HG03139 (cell line): ENCODE measurements around the gene CHGA.

Experiments
- ATAC-seq: cut with Tn5 transposase; IDR thresholded peaks from one replicate; pipeline ENCODE4 v1.9.1; 2021; ENCODE audit not compliant: unreplicated experiment

Gene CHGA

DNA sequence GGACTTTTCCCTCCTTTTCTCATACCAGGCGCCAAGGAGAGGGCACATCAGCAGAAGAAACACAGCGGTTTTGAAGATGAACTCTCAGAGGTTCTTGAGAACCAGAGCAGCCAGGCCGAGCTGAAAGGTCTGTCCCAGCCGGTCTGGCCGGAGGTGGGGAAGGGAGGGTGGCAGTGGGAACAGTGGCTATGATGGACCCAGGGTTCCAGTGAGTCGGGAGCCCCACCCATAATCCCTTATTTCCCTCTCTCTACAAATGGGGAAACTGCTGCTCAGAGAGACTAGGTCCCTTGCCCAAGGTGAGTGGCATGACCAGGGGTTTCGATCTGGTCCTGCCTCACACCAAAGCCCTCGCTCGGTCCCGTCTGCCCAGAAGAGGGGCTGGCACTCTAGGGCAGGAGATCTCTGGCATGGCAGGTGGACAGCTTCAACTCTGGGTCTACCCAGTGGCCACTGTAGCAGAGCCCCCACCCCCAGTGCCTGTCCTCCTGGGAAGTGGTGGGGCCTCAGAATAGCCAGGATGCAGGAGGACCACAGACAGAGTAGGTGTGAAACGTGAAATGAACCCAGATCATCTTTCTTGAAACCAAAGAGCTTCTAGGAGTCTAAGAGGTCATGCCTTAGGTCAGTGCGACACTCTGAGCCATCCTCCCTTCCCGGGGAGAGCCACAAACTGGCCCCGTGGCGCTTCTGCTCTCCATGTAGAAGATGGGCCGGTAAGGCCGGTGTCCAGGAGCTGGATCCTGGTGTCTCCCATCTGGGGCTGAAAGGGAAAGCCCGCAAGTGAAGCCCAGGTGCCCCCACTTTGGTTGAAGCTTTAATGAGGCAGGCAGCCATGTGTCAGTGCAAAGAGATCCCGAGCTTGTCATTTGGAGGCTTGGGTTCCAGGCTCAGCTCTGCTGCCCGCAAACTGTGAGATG is 7.0 kb downstream of the CHGA start:
- ATAC-seq = no peak

DNA sequence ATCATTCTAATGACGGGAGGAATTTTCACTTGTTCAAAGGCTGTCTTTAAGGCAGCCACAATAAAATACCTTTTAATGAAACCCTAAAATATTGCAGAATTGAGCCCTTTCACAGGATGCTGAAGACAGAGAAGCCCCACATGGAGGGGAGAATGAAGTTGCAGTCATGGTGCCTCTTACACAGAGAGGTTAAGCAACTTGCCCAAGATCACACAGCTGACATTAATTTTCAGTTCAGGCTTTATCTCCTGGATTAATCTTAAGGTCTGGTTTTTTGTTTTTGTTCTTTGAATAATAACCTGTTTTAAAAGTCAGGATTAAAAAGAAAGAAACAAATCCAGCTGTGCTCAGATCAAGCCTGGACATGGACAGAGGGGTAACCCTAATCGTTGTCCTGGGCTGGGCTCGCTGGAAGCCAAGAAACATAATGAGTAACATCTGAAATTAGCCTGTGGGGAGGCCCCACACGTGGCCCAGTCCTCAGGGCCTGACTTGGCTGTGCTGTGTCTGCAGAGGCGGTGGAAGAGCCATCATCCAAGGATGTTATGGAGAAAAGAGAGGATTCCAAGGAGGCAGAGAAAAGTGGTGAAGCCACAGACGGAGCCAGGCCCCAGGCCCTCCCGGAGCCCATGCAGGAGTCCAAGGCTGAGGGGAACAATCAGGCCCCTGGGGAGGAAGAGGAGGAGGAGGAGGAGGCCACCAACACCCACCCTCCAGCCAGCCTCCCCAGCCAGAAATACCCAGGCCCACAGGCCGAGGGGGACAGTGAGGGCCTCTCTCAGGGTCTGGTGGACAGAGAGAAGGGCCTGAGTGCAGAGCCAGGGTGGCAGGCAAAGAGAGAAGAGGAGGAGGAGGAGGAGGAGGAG is 8.0 kb downstream of the CHGA start:
- ATAC-seq = no peak

GRCh38 chr14:92931681-92932447 is 8.9 kb downstream of the CHGA start:
- ATAC-seq = no peak

GRCh38 chr14:92932448-92933395 is 9.8 kb downstream of the CHGA start:
- ATAC-seq = no peak

DNA sequence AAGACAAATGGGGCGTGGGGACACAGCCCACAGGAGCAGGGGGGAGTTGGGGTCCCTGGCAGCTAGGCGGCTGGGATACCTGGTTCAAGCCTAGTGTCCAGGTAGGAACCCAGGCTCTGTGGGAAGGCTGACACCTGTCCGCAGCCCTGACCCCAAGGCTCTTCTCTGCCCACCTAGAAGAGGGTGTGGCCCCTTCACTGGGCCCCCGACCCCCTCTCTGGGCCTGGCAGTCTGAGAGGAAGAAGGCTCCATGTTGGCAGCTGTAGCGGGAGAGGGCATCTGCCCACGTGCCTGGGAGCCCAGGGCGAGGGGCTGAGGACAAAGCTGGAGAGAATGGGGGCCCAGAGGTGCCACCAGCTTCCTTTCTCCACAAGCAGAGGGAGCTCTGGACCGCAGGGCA is 10.5 kb downstream of the CHGA start:
- ATAC-seq = no peak

- ATAC-seq = no peak
Measured at GRCh38 chr14:92934196-92935085, 11.5 kb downstream of the CHGA start.

DNA sequence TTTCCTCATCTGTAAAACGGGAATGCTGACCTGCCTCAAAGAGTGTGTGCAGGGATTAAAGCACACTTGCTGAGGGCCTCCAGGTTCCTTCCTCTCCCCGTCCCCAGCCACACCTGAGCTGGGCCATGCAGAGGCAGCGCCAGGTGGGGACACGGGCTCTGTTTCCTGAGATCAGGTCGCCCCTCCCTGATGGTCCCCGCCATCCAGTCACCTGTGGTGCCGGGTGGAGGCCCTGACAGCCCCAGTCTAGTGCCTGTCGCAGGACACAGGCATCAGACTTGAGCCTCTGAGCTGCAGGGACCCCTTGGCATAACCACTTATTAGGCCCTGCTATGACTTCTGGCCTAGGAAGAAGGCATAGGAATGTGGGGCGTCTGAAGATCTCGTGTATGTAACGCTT is 12.5 kb downstream of the CHGA start:
- no peak for ATAC-seq

DNA sequence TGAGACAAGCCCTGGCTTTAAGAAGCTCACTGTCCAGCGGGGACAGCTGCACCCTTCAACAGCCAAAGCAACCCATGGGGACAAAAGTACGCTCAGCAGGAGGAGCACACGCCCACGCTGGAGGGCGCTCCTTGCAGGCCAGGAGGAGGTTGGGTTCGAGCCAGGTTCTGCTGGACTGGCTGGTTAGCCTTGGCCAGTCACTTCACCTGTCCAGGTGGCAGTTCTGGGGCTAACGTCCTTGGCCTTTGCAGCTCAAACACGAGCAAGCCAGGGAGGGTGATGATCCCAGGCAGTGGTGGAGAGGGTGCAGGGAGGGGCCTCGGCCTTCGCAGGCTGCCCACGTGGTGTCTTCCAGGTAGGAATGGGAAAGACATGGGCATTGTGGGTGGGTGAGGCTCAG is 13.1 kb downstream of the CHGA start:
- no peak for ATAC-seq

- no peak for ATAC-seq
Measured at GRCh38 chr14:92937051-92937937, 14.3 kb downstream of the CHGA start.

GRCh38 chr14:92938235-92938875 is 15.4 kb downstream of the CHGA start:
- no peak for ATAC-seq

GRCh38 chr14:92938890-92939671 is 16.1 kb downstream of the CHGA start:
- no peak for ATAC-seq

DNA sequence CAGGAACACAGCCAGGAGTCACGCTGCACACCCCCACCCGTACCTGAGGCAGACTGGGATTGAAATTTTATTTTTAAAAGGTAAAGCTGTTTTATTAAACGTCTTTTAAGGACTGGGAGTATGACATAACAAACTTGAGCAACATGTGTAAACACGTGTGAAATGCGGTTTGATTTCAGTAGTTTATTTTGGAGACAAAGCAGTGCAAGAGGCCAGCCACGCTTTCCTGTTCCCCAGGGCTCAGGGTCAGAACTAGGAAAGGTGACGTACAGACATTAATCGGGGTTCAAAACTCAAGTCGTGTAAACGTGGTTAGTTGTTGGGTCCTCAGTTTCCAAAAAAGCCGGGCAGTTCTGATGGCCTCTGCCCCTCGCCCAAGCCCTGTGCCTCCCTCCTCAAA is 16.7 kb downstream of the CHGA start:
- no peak for ATAC-seq

- ATAC-seq = no peak
Measured at GRCh38 chr14:92940543-92940942, 17.6 kb downstream of the CHGA start.

DNA sequence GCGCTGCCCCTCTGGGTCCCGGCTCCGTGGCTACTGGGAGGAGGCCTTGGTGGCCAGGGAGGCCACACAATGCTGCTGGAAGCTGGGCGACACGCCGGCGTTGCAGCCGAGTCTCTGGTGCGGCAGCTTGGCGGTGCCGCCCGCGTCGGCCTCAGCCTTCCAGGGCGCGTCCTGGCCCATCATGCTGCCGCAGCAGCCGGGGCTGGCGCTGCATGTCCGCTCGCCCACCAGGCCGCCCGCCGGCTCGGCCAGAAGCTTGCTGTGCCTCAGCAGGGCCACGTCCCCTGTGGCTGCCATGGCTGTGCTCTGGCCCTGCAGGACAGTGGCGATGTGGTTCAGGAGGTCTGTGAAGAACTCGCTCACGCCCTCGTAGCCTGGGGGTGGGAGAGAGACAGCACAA is 18.6 kb downstream of the CHGA start:
- no peak for ATAC-seq

- no peak for ATAC-seq
Measured at GRCh38 chr14:92942136-92942535, 19.2 kb downstream of the CHGA start.

GRCh38 chr14:92942576-92942975 is 19.6 kb downstream of the CHGA start:
- ATAC-seq = no peak
